ENCODE results near the gene UBE3C.

DNA sequence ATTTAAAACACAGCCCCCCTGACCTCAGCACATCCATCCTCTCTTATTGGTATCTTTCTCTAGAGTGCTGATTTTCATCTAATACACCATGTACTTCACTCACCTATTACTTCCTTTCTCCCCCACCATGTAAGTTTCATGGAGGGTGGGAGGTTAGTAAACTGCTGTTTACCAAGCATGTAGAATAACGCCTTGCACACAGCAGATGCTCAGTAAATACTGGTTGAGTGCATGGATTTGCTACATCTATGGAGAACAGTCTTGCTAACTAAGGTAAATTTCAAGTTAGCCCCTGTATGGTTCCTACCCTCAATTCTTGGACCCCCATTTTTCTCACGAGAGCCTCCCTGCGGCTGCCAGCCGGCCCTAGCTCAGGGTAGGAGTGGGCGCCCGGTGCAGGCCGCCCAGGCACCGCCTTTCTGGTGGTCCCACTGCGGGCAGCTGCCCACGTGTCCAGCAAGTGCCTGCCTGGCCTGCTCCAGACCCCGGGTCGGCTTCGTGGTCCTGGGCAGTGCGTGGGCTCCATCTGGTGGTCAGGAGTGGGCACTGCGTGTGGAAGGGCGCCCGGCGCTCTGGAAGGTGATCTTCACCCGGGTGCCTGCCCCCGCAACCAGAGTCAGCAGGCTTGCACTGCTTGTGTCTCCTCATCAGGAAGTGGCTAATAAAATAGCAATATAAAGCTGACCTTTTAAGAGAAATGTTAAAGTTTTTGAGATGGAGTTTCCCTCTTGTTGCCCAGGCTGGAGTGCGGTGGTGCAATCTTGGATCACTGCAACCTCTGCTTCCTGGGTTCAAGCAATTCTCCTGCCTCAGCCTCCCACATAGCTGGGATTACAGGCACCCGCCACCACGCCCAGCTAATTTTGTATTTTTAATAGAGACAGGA lies 134.7 kb downstream of the UBE3C start:
- TF ChIP-seq, protein P1, sequence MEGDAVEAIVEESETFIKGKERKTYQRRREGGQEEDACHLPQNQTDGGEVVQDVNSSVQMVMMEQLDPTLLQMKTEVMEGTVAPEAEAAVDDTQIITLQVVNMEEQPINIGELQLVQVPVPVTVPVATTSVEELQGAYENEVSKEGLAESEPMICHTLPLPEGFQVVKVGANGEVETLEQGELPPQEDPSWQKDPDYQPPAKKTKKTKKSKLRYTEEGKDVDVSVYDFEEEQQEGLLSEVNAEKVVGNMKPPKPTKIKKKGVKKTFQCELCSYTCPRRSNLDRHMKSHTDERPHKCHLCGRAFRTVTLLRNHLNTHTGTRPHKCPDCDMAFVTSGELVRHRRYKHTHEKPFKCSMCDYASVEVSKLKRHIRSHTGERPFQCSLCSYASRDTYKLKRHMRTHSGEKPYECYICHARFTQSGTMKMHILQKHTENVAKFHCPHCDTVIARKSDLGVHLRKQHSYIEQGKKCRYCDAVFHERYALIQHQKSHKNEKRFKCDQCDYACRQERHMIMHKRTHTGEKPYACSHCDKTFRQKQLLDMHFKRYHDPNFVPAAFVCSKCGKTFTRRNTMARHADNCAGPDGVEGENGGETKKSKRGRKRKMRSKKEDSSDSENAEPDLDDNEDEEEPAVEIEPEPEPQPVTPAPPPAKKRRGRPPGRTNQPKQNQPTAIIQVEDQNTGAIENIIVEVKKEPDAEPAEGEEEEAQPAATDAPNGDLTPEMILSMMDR (IDR thresholded peaks at IDR 0.05; ENCODE audit: low read depth, low read length): peak; percentile 97
- TF ChIP-seq POLR2A (IDR thresholded peaks at IDR 0.05; ENCODE audit: extremely low read depth, insufficient read length) (no peak), MYC (IDR thresholded peaks at IDR 0.05; ENCODE audit: low read depth, low read length) (peak; percentile 86)
